ENCODE results near the gene GALNT10.

Gene GALNT10

DNA sequence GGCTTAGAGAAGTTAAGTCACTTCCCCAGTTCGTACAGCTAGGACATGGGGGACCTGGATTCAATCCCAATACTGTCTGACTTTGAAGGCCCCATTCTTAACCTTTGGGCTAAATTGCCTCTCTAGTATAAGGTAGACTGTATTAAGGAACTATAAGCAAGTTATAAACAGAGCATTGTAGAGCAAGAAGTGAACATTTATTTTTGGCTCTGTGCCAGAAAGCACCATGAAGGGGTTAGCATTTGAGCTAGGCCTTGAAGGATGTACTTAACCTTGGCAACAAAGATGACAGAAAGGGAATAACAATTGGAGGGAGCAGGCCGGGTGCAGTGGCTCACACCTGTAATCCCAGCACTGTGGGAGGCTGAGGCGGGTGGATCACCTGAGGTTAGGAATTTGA, 32.8 kb downstream of the GALNT10 start:
- no peaks in the 10 kb centered on the region for H3K9me3 ChIP-seq (ENCODE audit: insufficient read depth, low read length)
- H3K27me3 ChIP-seq (ENCODE audit: insufficient read depth, insufficient read length) = no peaks in the 10 kb centered on the region
- H3K4me3 ChIP-seq (ENCODE audit: insufficient read length, low read depth) = no peak overlapping the region
- peaks cover 6% of the 10 kb centered on the region for H3K36me3 ChIP-seq (ENCODE audit: insufficient read depth, insufficient read length, low read length)
- peaks cover 9% of the 10 kb centered on the region for H3K4me1 ChIP-seq (ENCODE audit: insufficient read depth, insufficient read length)
- no peak for DNase-seq (ENCODE audit: low read depth, low spot score)
- H3K9ac ChIP-seq (ENCODE audit: insufficient read length, low read depth) = no peak overlapping the region
- TF ChIP-seq SUZ12 (IDR thresholded peaks at IDR 0.05; ENCODE audit: extremely low read depth, insufficient read depth, insufficient read length) = no peak
- TF ChIP-seq ZNF274 (IDR thresholded peaks at IDR 0.05; ENCODE audit: low read depth, low read length) = no peak
- TF ChIP-seq YY1 (IDR thresholded peaks at IDR 0.05; ENCODE audit: insufficient read depth, insufficient read length) = no peak

DNA sequence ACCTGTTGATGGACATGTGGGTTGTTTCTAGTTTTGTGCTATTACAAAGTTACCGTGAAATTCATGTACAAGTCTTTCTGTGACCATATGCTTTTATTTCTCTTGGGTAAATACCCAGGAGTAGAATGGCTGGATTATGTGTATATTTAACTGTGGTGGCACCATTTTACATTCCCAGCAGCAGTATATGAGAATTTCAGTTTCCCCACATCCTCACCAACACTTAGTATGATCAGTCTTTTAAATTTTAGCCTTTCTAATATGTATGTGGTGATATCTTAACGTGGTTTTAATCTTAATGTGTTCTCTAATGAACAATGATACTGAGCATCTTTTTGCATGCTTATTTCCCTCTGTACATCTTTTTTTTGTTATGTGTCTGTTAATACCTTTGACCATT, 36.6 kb downstream of the GALNT10 start:
- no peak overlapping the region for H3K4me3 ChIP-seq (ENCODE audit: insufficient read length, low read depth)
- H3K36me3 ChIP-seq (ENCODE audit: insufficient read depth, insufficient read length, low read length) = no peaks in the 10 kb centered on the region
- DNase-seq (ENCODE audit: low read depth, low spot score) = no peak
- no peaks in the 10 kb centered on the region for H3K27me3 ChIP-seq (ENCODE audit: insufficient read depth, insufficient read length)
- H3K9me3 ChIP-seq (ENCODE audit: insufficient read depth, low read length) = no peaks in the 10 kb centered on the region
- no peak for TF ChIP-seq SUZ12 (IDR thresholded peaks at IDR 0.05; ENCODE audit: extremely low read depth, insufficient read depth, insufficient read length)
- no peak for TF ChIP-seq YY1 (IDR thresholded peaks at IDR 0.05; ENCODE audit: insufficient read depth, insufficient read length)
- TF ChIP-seq ZNF274 (IDR thresholded peaks at IDR 0.05; ENCODE audit: low read depth, low read length) = no peak
- no peaks in the 10 kb centered on the region for H3K4me1 ChIP-seq (ENCODE audit: insufficient read depth, insufficient read length)
- H3K9ac ChIP-seq (ENCODE audit: insufficient read length, low read depth) = no peak overlapping the region

DNA sequence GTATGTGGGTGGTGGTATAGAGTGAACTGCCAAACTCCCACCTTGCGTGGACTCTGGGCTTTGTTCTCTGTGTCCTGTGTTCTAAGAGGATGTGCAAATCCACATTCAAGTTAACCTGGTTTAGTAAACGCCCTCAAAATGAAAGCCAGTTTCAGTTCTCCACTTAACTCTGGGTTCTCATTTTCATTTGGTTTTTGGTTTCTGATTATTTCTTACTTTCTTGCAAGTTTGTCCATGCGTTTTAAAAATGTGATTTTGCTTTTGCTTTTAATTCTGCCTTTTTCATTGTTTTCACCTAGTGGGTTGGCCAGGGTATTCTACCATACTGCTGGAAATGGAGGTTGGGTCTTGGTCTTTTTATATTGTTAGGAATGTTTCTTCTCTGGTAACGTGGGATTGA, 38.2 kb downstream of the GALNT10 start:
- no peak overlapping the region for H3K9ac ChIP-seq (ENCODE audit: insufficient read length, low read depth)
- no peak overlapping the region for H3K4me3 ChIP-seq (ENCODE audit: insufficient read length, low read depth)
- no peaks in the 10 kb centered on the region for H3K4me1 ChIP-seq (ENCODE audit: insufficient read depth, insufficient read length)
- no peaks in the 10 kb centered on the region for H3K36me3 ChIP-seq (ENCODE audit: insufficient read depth, insufficient read length, low read length)
- H3K27me3 ChIP-seq (ENCODE audit: insufficient read depth, insufficient read length) = no peaks in the 10 kb centered on the region
- TF ChIP-seq YY1 (IDR thresholded peaks at IDR 0.05; ENCODE audit: insufficient read depth, insufficient read length) (no peak), SUZ12 (IDR thresholded peaks at IDR 0.05; ENCODE audit: extremely low read depth, insufficient read depth, insufficient read length) (no peak), ZNF274 (IDR thresholded peaks at IDR 0.05; ENCODE audit: low read depth, low read length) (no peak)
- no peaks in the 10 kb centered on the region for H3K9me3 ChIP-seq (ENCODE audit: insufficient read depth, low read length)
- DNase-seq (ENCODE audit: low read depth, low spot score) = no peak

DNA sequence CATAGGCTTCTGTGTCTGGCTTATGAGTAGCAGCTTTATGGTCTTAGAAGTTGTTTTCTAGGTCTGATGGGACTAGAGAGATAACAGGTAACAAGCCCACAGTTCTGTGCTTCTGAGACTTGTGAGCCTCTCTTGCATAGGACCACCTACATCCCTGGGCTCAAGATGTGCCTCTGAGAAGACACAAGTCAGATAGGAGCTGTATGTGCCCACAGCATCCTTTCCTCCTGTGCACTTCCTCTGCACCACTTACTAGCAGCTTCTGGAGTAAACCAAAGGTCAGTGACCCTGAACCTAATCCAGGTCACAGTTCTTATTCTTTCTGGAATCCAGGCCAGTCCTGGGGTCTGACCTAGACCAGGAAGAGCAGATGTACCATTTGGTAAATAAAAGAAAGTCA, 40.0 kb downstream of the GALNT10 start:
- Histone ChIP-seq H3K4me3 (ENCODE audit: insufficient read length, low read depth) (no peak overlapping the region), H3K9me3 (ENCODE audit: insufficient read depth, low read length) (no peaks in the 10 kb centered on the region), H3K4me1 (ENCODE audit: insufficient read depth, insufficient read length) (no peaks in the 10 kb centered on the region), H3K27me3 (ENCODE audit: insufficient read depth, insufficient read length) (no peaks in the 10 kb centered on the region), H3K36me3 (ENCODE audit: insufficient read depth, insufficient read length, low read length) (no peaks in the 10 kb centered on the region), H3K9ac (ENCODE audit: insufficient read length, low read depth) (no peak overlapping the region)
- DNase-seq (ENCODE audit: low read depth, low spot score) = no peak
- no peak for TF ChIP-seq YY1 (IDR thresholded peaks at IDR 0.05; ENCODE audit: insufficient read depth, insufficient read length)

DNA sequence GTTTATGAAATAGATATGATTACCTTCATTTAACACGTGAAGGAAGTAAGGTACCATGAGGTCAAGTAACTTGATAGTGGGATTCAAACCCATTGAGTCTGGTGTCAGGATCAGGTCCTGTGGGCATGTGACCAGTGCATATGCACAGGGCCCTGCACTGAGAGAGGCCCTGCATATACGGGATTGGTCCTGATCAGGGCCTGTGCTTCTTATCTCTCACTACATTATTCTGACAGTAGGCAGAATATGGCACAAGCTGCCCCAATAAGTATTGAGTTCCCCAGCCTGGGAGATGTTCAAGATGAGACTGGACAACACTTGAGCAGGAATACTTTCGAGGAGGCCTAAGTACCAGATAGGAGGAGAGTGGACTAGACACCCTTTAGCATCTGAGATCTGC, 44.0 kb downstream of the GALNT10 start:
- Histone ChIP-seq H3K4me3 (ENCODE audit: insufficient read length, low read depth) (no peak overlapping the region), H3K27me3 (ENCODE audit: insufficient read depth, insufficient read length) (no peaks in the 10 kb centered on the region), H3K9ac (ENCODE audit: insufficient read length, low read depth) (no peak overlapping the region), H3K4me1 (ENCODE audit: insufficient read depth, insufficient read length) (no peaks in the 10 kb centered on the region), H3K9me3 (ENCODE audit: insufficient read depth, low read length) (no peaks in the 10 kb centered on the region), H3K36me3 (ENCODE audit: insufficient read depth, insufficient read length, low read length) (no peaks in the 10 kb centered on the region)
- TF ChIP-seq YY1 (IDR thresholded peaks at IDR 0.05; ENCODE audit: insufficient read depth, insufficient read length) (no peak), ZNF274 (IDR thresholded peaks at IDR 0.05; ENCODE audit: low read depth, low read length) (no peak), SUZ12 (IDR thresholded peaks at IDR 0.05; ENCODE audit: extremely low read depth, insufficient read depth, insufficient read length) (no peak)
- DNase-seq (ENCODE audit: low read depth, low spot score) = no peak

DNA sequence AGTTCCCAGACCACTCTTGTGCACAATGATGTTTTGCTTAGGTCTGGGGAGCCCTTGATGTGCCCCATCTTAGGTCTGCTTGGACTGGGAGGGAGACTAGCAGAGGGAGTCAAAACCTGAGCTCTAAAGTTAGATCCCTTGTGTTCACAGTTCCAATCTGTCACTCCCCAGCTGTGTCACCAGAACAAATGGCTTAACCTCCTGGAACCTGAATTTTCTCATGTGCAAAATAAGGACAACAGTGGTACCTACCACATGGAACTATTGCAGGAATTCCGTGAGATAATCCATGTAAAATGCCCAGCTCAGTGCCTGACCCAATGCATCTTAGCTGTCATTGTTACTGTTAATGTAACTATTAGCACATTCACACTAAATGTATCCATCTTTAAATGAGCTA, 45.5 kb downstream of the GALNT10 start:
- no peaks in the 10 kb centered on the region for H3K4me1 ChIP-seq (ENCODE audit: insufficient read depth, insufficient read length)
- H3K27me3 ChIP-seq (ENCODE audit: insufficient read depth, insufficient read length) = no peaks in the 10 kb centered on the region
- no peak overlapping the region for H3K4me3 ChIP-seq (ENCODE audit: insufficient read length, low read depth)
- no peaks in the 10 kb centered on the region for H3K9me3 ChIP-seq (ENCODE audit: insufficient read depth, low read length)
- DNase-seq (ENCODE audit: low read depth, low spot score) = no peak
- TF ChIP-seq SUZ12 (IDR thresholded peaks at IDR 0.05; ENCODE audit: extremely low read depth, insufficient read depth, insufficient read length) (no peak), ZNF274 (IDR thresholded peaks at IDR 0.05; ENCODE audit: low read depth, low read length) (no peak), YY1 (IDR thresholded peaks at IDR 0.05; ENCODE audit: insufficient read depth, insufficient read length) (no peak)
- H3K9ac ChIP-seq (ENCODE audit: insufficient read length, low read depth) = no peak overlapping the region
- H3K36me3 ChIP-seq (ENCODE audit: insufficient read depth, insufficient read length, low read length) = no peaks in the 10 kb centered on the region

DNA sequence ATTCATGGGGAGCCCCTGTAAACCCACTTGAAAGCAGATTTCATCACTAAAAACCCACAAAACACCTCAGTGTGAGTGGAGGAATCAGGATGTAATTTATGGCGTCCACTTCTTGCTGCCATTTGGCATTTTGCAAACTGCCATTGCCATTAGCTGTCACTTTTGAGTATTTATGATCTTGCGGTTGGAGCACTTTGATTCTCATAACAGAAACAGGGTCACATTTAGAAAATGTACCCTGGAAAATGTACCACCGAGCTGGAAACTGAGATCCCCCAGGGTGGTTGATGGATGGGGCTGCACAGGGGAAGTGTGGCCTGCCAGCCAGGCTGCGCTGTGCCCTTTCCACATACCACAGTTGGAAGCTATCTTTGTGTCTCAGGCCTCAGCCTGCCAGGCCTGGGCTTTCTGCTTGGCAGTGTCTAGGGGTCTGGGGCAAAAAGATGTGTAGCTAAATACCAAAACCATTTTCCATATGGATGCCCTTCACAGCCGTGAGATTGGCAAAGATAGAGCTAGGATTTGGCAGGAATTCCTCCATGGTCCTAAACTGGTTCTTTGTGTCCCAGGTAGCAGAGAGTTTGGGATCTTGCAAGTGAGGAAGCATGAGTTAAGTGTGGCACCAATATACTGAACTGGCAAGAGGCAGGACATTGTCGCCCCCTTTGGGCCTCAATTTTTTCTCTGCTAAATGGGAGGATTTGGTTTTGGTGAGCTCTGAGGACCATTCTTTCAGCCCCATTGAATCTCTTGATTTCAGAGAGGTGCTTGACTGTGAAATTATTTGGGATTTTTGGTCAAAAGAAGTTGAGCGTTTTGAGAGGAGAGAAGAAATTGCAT, 46.2 kb downstream of the GALNT10 start:
- no peak for DNase-seq (ENCODE audit: low read depth, low spot score)
- no peaks in the 10 kb centered on the region for H3K36me3 ChIP-seq (ENCODE audit: insufficient read depth, insufficient read length, low read length)
- H3K9ac ChIP-seq (ENCODE audit: insufficient read length, low read depth) = no peak overlapping the region
- no peaks in the 10 kb centered on the region for H3K27me3 ChIP-seq (ENCODE audit: insufficient read depth, insufficient read length)
- no peak overlapping the region for H3K4me3 ChIP-seq (ENCODE audit: insufficient read length, low read depth)
- TF ChIP-seq SUZ12 (IDR thresholded peaks at IDR 0.05; ENCODE audit: extremely low read depth, insufficient read depth, insufficient read length) (no peak), YY1 (IDR thresholded peaks at IDR 0.05; ENCODE audit: insufficient read depth, insufficient read length) (no peak), ZNF274 (IDR thresholded peaks at IDR 0.05; ENCODE audit: low read depth, low read length) (no peak)
- H3K9me3 ChIP-seq (ENCODE audit: insufficient read depth, low read length) = no peaks in the 10 kb centered on the region
- no peaks in the 10 kb centered on the region for H3K4me1 ChIP-seq (ENCODE audit: insufficient read depth, insufficient read length)

Measured in NT2/D1 (cell line).